ENCODE results near the gene FYCO1.

DNA sequence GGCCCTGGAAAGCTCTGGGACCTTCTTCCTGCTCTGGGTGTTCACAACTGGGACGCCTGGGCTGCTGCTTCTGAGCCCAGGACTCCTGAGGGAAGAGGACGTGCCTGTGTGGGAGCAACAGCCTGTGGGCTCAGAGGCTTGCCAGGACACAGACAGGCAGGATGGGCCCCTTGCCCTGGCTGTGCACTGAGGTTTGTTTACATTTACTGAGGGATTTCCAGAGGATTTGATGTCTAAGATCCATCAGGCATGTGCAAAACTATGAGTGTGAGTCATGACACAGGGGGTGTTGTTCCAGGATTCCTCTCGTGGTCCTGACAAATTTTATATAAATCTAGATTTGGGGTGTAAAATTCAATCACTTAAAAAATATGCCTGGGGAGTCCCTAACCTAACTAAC is 98.7 kb downstream of the FYCO1 start:
- TF ChIP-seq EZH2 (IDR thresholded peaks at IDR 0.05) (no peak), POLR2AphosphoS5 (IDR thresholded peaks at IDR 0.05; ENCODE audit: borderline replicate concordance, low read depth, low read length) (no peak), FOXP2 (optimal IDR thresholded peaks at IDR 0.05; ENCODE audit: control extremely low read depth, extremely low read length, insufficient read depth) (no peak)

All from SK-N-MC (cell line).